OCI-M2 (cell line): ENCODE results near the gene ZFYVE9.

Source experiments
- DNase-seq: peaks from one replicate; lab custom pipeline; 2025; ENCODE audit not compliant: unreplicated experiment; lab: John Stamatoyannopoulos, UW

The ZFYVE9 gene

DNA sequence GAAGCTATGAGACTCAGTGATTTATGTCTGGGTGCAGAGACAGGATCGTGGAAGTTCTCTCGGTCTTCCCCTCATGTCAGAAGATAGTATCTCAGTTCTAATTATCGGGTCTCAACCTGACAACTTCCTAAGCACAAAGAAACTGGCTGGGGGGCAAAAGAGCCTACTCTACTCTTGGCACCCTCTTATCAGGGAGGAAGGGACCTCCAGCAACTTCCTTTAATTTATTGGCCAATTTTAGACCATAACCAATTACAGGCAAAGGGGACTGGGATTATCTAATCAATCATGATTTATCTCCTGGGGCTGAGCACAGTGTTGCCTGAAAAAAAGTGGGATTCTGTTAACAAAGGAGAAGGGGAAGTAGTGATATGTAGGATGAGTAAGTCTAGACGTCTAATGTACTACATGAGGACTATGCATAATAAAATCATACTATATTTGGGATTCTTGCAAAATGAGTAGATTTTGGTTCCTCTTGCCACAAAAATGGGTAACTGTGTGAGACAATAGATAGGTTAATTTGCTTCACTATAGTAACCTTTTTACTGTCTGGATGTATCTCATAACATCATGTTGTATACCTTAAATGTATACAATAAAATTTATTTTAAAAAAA lies 98.8 kb downstream of the ZFYVE9 start:
- no peak for DNase-seq

DNA sequence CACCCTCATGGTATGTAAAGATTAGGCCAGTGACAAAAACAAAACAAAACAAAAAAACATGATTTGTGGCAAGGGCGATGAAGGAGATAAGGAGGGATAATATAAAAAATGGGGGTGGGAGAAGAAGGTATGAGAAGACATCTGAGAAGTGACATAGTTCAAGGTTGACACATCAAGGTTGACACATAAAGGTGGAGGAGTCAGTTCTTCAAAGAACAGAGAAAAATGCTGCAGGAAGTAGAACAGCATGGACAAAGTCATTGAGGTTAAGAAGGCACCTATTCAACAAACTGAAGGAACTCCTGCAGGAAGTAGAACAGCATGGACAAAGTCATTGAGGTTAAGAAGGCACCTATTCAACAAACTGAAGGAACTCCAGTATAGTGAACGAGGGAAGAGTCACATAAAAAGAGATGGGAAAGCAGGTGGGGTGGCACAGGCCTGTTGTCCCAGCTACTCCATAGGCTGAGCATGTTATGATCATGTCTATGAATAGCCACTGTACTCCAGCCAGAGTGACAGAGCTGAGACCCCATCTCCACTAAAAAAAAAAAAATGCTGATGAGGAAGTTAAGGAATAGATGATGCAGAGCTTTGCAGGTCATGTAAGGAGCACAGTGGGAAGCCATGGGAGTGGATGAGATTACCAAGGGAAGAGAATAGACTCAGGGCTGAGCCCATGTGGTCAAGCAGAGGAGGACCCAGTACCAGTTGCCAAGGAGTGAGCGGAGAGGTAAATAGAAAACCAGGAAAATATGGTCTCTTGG lies 101.5 kb downstream of the ZFYVE9 start:
- no peak for DNase-seq

DNA sequence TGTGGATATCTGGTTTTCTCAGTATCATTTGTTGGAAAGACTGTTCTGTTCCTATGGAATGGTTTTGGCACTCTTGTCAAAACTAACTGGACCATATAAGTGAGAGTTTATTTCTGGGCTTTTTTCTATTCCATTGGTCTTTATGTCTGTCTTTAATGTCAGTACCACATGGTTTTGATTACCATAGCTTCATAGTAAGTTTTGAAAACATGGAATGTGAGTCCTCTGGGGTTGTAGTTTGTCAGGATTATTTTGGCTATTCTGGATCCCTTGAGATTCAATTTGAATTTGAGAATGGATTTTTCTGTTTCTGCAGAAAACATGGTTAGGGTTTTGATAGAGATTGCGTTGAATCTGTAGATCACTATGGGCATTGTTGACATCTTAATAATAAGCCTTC lies 107.9 kb downstream of the ZFYVE9 start:
- no peak for DNase-seq

DNA sequence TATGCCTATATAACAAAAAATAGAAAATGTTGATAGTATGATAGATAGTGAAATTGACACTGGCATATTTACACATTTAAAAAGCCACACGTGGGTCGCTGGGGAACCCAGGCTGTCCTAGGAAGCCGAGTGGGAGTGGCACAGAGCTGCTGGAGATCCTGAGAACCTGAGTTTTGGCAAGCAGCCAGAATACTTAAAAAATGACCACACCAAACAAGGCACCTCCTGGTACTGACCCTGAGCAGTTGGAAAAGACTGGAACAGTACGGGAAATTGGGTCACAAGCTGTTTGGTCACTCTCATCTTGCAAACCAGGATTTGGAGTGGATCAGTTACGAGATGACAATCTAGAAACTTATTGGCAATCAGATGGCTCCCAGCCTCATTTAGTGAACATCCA lies 111.5 kb downstream of the ZFYVE9 start:
- no peak for DNase-seq

DNA sequence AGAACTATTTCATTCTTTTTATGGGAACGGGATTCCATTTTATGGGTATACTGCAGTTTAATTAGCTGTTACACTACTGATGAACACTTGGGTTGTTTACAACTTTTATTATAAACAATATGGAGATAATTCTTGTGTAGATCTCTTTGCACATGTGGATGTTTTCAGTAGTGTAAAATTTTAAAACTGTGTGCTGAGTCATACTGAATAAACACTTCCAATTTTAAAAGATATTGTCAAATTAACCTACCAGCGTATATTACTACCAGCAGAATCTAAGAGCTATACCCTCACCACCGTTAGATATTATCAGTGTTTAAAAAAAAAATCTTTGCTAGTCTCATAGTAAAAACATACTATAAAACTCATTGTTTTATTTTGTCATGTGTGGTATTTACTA lies 118.0 kb downstream of the ZFYVE9 start:
- DNase-seq: no peak

DNA sequence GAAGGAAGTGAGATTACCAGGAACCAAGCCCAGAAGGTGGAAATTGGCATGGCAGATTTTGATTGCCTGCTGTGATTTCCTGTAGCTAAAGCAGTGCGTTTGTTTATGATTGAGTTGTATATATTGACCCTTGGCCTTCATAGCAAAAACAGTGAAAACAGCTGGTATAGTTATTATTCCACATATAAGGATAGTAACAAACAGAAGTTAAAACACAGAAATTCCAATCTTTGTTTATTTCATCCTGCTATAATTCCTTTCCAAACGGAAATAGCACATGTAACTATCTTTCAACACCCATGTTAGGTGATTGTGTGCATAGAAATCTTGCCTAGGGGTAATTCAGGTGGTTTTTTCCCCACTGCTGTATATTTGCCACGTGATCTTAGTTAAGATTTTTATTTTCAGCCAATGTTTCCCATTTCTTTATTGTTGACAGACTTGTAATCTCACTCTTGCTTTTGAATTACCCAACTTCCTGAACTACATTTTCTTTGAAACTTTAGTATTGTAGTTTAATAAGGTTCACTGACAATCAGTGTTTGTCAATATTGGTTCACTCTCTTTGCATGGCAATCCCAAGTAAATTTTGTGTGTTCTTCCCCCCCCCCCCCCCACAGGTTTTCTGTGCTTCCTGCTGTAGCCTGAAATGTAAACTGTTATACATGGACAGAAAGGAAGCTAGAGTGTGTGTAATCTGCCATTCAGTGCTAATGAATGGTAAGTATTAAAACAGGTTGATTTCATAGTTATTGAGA lies 121.4 kb downstream of the ZFYVE9 start:
- no peak for DNase-seq

DNA sequence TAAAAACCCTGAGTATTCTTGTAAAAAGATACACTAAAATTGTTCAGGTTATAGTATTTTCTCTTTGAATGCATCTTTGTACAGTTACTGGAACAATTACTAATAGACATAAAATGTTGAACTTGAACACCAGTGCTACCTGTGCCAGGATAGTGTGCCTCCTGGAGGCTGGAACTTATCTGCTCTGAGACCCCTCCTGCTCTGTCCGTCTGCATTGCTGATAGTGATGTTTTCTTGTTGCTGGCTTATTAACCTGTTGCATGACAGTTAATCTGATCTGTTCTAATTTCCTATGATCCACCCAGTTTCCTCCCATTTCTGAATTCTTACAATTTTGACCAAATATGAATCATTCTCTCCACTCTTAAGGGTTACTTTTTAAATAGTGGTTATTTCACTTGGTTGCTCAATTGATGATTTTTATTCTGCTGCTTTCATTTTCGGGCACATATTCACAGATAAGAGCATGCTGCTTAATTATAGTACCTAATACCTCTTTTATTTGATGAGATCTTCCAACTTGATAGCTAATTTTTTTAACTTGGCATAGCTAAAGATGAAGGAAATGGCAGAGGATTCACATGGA lies 122.7 kb downstream of the ZFYVE9 start:
- no peak for DNase-seq

DNA sequence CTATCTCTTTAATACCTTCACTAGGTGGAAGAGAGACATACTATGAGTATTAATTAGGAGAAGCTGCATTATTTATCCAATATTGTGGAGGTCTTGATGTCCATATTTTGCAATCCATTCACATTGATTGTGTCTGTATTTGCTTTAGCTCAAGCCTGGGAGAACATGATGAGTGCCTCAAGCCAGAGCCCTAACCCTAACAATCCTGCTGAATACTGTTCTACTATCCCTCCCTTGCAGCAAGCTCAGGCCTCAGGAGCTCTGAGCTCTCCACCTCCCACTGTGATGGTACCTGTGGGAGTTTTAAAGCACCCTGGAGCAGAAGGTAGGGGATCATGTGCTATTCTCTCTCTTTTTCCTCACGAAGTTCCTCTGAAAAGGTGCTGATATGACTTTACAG lies 124.6 kb downstream of the ZFYVE9 start:
- DNase-seq: no peak

DNA sequence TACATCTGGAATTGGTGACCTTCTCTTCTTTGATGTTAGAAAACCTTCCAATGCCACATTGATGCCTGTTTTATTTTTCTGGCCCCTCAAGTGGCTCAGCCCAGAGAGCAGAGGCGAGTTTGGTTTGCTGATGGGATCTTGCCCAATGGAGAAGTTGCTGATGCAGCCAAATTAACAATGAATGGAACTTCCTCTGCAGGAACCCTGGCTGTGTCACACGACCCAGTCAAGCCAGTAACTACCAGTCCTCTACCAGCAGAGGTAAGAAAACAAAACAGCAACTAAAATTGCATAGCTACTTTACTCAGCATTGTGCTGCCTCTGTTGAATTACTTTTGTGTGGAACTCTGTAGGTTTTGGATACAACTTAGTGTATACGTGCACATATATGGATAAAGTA lies 126.5 kb downstream of the ZFYVE9 start:
- DNase-seq: no peak

DNA sequence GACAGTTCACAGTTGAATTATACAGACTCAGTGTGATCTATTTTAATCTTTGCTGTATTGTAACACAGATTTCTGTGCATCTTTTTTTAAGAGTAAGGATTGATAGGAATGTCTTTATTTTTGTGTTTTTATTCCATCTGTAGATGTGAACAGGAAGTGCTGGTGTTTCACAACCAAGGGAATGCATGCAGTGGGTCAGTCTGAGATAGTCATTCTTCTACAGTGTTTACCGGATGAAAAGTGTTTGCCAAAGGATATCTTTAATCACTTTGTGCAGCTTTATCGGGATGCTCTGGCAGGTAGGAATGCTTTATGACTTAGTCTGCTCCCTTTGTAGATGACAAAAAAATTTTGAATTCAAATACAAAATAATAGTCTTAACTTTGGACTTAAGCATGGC lies 139.6 kb downstream of the ZFYVE9 start:
- DNase-seq: no peak

DNA sequence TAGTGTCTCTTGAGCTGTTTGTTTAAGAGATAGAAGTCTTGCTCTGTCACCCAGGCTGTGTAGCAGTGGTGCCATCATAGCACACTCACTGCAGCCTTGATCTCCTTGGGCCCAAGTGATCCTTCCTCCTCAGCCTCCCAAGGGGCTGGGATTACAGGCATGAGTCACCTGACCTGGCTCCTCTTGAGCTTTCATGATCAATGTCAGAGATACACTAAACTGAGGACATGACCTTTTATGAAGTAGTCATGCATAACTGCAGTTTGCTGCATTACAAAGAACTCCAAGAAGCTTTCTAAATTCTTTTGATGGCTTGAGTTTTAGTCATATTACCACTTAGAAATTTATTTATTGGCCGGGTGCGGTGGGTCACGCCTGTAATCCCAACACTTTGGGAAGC lies 146.4 kb downstream of the ZFYVE9 start:
- no peak for DNase-seq

DNA sequence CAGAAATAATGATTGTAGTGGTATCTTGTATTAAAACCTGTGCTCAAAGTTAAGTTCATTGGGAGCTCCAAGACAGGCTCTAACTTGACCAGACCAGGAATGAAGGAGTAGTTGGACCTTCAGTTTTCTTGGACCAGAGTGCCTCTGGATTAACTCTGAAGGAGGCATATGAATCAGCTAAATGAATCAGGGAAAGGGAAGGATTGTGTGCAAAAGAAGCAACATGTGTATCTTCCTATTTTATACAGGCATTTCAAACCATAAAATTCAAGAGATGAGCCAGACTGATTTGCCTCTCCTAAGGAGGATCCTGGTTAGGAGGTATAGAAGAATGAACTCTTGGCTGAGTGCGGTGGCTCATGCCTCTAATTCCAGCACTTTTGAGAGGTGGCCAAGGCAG lies 152.7 kb downstream of the ZFYVE9 start:
- DNase-seq: no peak

DNA sequence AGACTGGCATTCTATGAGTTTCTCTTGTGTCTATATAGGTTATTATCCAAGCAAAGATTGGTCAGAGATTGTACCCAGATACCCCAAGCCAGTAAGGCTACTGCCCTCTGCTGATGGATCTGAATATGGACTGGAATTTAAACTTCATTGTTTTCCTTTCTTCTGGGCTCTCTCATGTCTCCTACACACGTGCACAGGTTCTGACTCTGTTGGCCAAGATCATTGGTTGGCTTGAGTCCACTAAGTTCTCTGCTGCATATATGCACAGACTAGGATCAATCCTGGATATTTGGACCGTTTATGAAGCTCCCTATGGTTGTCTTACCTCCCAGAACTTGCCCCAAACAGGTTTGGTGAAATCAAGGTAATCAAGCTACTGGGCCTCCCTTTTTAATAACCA lies 154.5 kb downstream of the ZFYVE9 start:
- DNase-seq: no peak

DNA sequence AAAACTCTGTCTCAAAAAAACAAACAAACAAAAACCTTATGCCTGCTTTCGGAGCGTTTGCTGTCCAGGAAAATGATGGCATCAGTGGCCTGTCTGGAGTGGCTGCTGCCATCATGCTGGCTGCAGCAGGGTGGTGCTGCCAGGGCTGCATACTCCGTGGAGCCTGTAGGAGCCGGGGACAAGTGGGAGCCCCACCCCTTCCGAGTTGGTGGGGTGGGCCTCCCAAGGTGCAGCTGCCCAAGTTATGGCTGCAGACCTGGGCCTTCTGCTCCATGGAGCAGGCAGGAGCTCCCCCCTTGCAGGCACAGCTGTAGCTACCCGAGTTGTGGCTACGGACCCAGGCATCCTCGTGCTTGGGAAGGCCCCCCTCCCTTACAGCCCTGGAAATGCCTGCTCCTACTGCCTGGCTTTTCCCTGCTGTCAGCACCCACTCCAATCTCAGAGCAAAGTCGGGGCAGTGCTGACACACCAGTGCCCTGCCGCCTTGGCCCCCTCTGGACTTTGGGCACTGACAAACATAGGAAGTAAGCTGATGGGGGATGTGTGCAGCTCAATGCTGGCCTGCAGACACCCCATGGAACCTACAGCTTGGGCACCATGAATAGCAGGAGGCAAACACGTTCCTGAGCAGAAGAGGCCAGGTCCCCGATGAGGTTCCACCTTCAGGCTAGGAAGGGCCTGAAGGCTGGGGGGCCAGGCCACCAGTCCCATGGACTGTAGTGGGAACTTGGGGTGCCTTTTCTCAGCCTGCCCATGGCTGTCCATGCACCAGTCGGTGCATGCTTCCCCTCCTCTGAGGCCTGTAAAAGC lies 163.7 kb downstream of the ZFYVE9 start:
- DNase-seq: no peak

DNA sequence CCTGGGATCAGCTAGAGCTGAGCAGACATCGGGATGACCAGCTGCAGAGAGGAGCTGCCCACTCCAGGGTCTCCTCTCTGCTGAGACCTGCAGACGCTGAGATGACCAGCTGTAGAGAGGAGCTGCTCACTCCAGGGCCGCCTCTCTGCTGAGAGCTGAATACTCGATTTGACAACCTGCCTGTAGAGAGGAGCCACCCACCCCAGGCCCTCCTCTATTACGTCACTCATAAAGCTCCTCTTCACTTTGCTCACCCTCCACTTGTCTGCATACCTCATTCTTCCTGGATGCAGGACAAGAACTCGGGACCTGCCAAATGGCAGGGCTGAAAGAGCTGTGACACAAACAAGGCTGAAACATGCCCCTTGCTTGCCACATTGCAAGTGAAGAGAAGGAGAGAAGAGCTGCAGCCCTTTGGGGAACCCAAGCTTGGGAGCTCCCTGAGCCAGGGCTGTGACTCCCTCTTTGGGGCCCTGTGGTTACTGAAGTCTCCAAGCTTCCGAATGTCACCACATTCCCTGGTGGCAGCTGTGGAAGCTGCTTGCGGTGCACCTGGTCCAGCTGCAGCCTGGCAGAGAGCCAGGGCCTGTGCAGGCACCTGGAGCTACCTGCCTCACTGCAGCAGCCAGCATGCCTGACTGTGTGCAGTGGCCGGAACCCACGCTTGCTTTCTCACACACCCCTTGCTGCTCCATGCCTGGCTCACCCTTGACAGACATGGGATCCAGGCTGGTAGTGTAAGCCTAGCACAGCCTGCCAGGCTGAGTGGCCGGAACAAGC lies 164.5 kb downstream of the ZFYVE9 start:
- DNase-seq: no peak

DNA sequence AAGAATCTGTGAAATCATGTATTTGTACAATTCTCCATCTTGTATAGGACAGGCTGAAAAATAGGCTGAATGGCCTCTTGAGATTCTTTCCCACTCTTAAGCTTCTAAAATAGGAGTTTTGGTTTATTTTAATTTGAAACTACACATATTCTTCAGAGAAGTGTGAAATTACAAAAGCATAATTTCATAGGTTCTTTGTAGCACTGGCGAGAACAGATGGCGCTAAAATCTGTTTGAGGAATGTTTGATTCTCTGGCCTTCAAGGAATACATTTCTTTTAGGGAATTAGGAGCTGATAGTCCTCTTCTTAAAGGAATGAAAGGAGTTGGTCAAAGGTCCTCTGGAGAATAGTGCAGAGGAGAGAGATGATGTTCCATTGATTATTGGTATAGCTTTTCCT lies 179.2 kb downstream of the ZFYVE9 start:
- DNase-seq: no peak

DNA sequence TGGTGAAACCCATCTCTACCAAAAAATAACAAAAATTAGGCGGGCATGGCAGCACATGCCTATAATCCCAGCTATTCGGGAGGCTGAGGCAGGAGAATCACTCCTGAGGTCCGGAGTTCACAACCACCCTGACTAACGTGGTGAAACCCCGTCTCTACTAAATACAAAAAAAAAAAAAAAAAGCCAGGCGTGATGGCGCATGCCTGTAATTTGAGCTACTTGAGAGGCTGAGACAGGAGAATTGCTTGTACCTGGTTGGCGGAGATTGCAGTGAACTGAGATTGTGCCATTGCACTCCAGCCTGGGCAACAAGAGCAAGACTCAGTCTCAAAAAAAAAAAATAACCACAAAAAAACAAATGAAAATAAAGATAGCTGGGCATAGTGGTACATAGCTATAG lies 181.8 kb downstream of the ZFYVE9 start:
- DNase-seq: no peak

DNA sequence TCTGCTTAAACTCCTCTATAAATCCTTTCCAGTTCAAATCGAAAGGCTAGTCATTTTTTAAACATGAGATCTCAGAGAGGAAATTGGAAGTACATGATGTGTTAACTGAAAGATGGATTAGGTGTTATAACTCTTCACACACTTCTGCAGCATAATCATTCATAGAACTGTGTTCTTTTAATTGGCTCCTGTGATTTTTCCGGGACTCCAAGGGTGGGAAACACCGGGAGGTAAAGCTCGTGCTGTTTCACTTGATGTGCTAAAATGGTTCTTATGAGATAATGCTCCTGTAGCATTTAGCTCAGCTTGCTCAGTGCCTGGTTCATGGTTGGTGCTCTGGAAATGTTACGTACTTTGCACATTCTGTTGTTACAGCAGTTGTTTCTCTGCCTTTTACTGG lies 183.9 kb downstream of the ZFYVE9 start:
- no peak for DNase-seq

DNA sequence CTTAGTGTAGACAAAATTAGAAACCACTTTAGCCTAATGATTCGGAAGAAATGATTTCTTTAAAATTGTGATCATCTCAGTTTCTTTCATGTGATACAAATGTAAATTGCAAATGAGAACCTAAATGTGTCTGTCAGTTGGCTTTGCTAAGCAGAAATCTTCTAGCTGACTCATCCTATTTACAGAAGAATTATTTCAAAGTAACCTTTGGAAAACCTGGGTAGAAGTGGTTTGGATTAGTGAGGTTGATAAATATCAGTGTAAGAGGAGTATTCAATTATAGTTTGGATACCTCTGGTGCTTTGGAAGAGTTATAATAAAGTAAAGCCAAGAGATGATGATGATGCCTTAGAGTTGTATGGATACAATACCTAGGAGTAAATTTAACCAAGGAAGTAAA lies 186.7 kb downstream of the ZFYVE9 start:
- DNase-seq: no peak

DNA sequence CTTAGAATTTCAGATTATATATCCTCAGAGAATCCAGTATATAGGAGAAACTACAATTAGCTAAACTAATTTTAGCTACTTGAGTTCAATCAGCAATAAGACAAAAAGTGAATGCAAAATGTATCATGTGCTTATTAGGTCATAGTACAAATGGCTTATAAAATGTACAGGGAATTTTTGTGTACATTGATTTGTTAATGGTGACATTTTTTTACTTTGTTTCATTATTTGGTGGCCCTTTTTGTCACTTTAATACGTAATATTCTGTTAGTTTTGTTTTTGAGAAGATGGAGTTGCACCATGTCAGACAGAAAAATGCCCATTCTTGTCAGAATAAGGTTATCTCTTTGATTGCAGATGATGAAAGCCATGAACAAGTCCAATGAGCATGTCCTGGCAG lies 190.5 kb downstream of the ZFYVE9 start:
- DNase-seq: no peak
